ENCODE measurements around the gene HMMR. TPM values are rescaled to one million over a fixed set of nuclear protein-coding genes. Genes with fewer than 3 reads are reported as not detected.

HMMR gene
- total and polyA plus RNA-seq, 9 of the 15 experiments (the other 6 are each of a cell fraction or from before 2014, with no cell fraction given), result 74.9 to 133 (median 90.8) TPM

GRCh38 chr5:163437309-163438182 is 22.9 kb upstream of the HMMR start, which contains the start of gene CCNG1 (continued):
- no peak for TF ChIP-seq ZNF584 (CRISPR knock-in tag; IDR thresholded peaks at IDR 0.05; ENCODE audit: low read depth)
- no peak for TF ChIP-seq MXI1 (IDR thresholded peaks at IDR 0.05; ENCODE audit: low read depth, low read length)
- TF ChIP-seq MAFG (tag; conservative IDR thresholded peaks at IDR 0.05), result no peak
- peak; percentile 78 for TF ChIP-seq TAF9B (IDR thresholded peaks at IDR 0.05; ENCODE audit: partially characterized antibody)
- no peak for TF ChIP-seq SREBF2 (CRISPR knock-in tag; IDR thresholded peaks at IDR 0.05)
- no peak for TF ChIP-seq ZNF280A (IDR thresholded peaks at IDR 0.05; ENCODE audit: low read depth, partially characterized antibody)
- TF ChIP-seq SNRNP70 (optimal IDR thresholded peaks at IDR 0.05; ENCODE audit: low read depth, low read length), result no peak
- TF ChIP-seq TFE3 (CRISPR knock-in tag; IDR thresholded peaks at IDR 0.05), result no peak
- TF ChIP-seq PRDM10 (IDR thresholded peaks at IDR 0.05; ENCODE audit: partially characterized antibody), result no peak
- TF ChIP-seq SMAD1 (IDR thresholded peaks at IDR 0.05; ENCODE audit: low read depth, low read length, partially characterized antibody), result peak; percentile 23
- peak; percentile 93 for TF ChIP-seq PHF8 (IDR thresholded peaks at IDR 0.05; ENCODE audit: borderline replicate concordance, low read length)

Measured in K562 (cell line).